Measurements from ENCODE around the gene OR10H2.
"Not testable (repeated sequence)": the region's sequence is repeated elsewhere in the genome, so short reads cannot be mapped to it uniquely, and the experiment has no call there.

Gene OR10H2

DNA sequence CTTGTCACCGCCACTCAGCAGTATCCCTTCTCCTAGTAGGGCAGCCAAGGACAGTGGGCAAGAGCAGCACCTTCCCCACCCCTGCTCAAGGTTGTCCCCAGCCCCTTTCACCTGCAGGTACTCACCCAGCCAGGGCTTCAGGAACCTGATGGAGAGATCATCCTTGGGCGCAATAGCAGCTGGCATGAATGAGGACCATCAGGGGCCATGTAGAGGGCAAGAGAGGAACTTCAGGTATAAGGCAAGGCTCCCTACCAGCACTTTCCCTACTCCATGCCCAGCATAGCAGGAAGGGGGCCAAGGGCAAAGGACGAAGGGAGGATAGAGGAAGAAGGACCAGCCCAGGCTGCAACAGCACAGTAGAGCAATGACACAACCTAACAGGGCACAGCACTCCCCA, 46.3 kb downstream of the OR10H2 start:
- not testable (repeated sequence) for DNase-seq

DNA sequence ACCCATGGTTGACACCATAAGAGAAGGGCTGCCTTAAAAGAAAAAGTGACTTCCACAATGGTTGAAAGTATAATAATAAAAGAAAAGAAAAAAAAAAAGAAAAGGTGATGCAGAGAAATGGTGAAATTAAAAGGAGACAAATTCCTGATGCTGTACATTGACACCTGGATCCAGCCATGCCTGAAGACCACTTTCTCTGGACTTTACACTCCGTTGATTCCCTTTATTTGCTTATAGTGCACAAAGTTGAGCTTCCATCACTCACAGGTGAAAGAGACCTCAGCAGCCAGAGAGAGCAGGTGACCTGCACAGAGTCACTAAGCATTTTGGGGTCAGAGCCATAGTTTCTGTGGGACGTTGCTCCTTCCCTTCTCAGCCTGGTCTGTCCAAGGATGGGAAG, 47.4 kb downstream of the OR10H2 start:
- DNase-seq, result no peak

DNA sequence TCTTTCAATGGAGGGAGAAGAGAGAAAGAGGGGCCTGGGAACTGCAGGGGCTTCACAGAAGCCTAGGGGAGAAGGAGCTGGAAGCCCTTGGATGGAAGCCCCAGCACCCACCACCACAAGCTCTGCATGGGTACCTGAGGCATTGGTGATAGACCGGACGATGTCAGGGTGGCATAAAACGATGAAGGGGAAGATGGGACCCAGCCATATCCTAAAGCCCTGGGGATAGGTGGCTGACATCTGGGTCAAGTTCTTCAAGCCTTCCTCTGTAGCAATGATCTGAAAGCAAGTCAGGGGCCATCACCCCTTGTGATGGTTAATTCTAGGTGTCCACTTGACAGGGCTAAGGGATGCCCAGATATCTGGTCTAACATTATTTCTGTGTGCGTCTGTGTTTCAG, 48.4 kb downstream of the OR10H2 start:
- DNase-seq, result no peak

DNA sequence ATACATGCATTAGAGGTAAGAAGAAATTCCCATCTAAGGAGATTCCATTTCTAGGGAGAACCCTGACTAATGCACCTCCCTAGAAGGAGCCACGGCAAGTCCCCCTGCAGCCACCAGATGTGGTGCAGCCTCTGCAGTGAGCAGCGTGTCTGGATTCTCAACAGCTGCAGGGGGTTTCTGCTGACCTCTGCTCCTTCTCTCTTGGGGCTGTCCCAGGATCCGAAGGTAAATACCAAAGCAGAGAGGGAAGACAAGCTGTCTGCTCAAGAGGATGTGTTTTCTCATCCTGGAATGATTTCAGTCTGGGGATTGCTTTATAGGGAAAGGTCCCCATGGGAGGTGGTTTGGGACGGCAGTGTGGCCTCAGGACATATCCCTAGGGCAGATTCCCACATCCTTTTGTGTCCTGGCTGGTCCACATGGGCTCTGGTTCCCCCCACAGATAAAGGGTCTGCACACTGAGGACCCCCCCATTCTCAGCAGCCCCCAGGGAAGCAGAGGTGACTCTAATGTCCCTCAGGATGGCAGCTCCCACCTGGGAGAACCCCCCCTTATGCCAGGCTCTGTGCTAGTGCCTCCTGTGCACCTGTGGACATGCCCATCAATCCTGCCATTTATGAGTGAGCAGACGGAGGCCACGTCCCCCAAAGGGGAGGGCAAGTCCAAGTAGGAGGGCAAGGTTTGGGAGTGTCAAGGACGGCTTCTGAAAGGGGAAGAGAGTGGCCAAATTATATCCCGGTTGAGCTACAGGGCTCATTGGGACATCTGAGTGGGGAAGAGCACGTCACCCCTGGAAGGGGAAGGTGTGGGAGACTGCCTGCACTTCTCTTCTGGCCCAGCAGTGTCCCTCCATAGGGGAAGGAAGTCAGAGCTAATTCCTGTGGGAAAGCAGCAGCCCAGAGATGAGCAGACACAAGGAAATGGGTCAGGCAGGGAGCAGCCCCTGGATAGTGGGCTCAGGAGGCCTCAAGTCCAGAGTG, 49.5 kb downstream of the OR10H2 start:
- no peak for DNase-seq

Measured in hippocampal formation (tissue), 2 donors.